IMR-90 (cell line): ENCODE results near the gene HINT2. TPM values are rescaled to one million over a fixed set of nuclear protein-coding genes. Genes with fewer than 3 reads are reported as not detected.

Experiments used
- ATAC-seq: fragments of 200-7000 bp; cut with Tn5 transposase; 2 replicates; pipeline ENCODE4 v1.9.1; 2020; ENCODE audit warnings: low read depth, mild to moderate bottlenecking, moderate library complexity
- BruUV-seq: library from RNA; stranded (reverse); fragments of 400-500 nt; replicated peaks from 2 replicates; lab custom pipeline; 2021; lab: Mats Ljungman, UMichigan
- CTCF ChIA-PET: fragments of 300-600 bp; formaldehyde crosslinking; extraction: SDS; loops from one replicate; lab custom pipeline; 2021; ENCODE audit warnings: antibody characterized with exemption; lab: Yijun Ruan, JAX
- POLR2A ChIA-PET: fragments of 300-600 bp; sonication (Branson Sonifier 250); formaldehyde crosslinking; loops from one replicate; lab custom pipeline; 2022; ENCODE audit warnings: antibody characterized with exemption; ENCODE audit not compliant: unreplicated experiment; lab: Charles Lee
- DNase-seq: peaks from one replicate; pipeline ENCODE4 v3.0.0; 2013
- H2AFZ ChIP-seq: replicated peaks from 2 replicates; pipeline ENCODE3; 2013; ENCODE audit warnings: low read length, mild to moderate bottlenecking; ENCODE audit not compliant: poor library complexity
- H2AK5ac ChIP-seq: 2 replicates; pipeline ENCODE4 v1.6.1; 2013; ENCODE audit warnings: low read depth, low read length, inconsistent platforms
- H2AK9ac ChIP-seq: replicated peaks from 2 replicates; pipeline ENCODE3; 2013; ENCODE audit warnings: mild to moderate bottlenecking, low read depth, low read length, moderate library complexity; ENCODE audit not compliant: poor library complexity
- H2BK120ac ChIP-seq: 2 replicates; pipeline ENCODE4 v1.6.1; 2013; ENCODE audit warnings: low read depth, low read length, inconsistent platforms
- H2BK15ac ChIP-seq: 3 replicates; pipeline ENCODE4 v1.6.1; 2013; ENCODE audit warnings: low read depth, low read length, inconsistent platforms
- H2BK20ac ChIP-seq: 2 replicates; pipeline ENCODE4 v1.6.1; 2013; ENCODE audit warnings: low read depth, mild to moderate bottlenecking, inconsistent platforms, low read length, moderate library complexity
- H2BK5ac ChIP-seq: 2 replicates; pipeline ENCODE4 v1.6.1; 2013; ENCODE audit warnings: mild to moderate bottlenecking, low read depth, low read length, inconsistent platforms; ENCODE audit not compliant: poor library complexity, severe bottlenecking
- H3K14ac ChIP-seq: replicated peaks from 2 replicates; pipeline ENCODE4 v1.6.1; 2013; ENCODE audit warnings: low read depth, low read length, inconsistent platforms
- H3K18ac ChIP-seq: 2 replicates; pipeline ENCODE4 v1.6.1; 2013; ENCODE audit warnings: low read depth, low read length, control low read depth
- H3K23ac ChIP-seq: 2 replicates; pipeline ENCODE4 v1.6.1; 2013; ENCODE audit warnings: low read depth, low read length, inconsistent platforms
- H3K27ac ChIP-seq: 2 replicates; pipeline ENCODE4 v1.5.1; 2013; ENCODE audit warnings: mild to moderate bottlenecking, control low read depth, low read length; ENCODE audit not compliant: insufficient read depth
- H3K27me3 ChIP-seq: 2 replicates; pipeline ENCODE4 v1.6.1; 2013; ENCODE audit warnings: low read length; ENCODE audit not compliant: control insufficient read depth, insufficient read depth
- H3K36me3 ChIP-seq: 2 replicates; pipeline ENCODE4 v1.6.1; 2013; ENCODE audit warnings: low read length, mixed read lengths; ENCODE audit not compliant: control insufficient read depth, insufficient read depth
- H3K4ac ChIP-seq: 2 replicates; pipeline ENCODE4 v1.6.1; 2013; ENCODE audit warnings: low read depth, low read length, inconsistent platforms
- H3K4me1 ChIP-seq: 2 replicates; pipeline ENCODE4 v1.6.1; 2013; ENCODE audit warnings: low read length, mixed read lengths; ENCODE audit not compliant: control insufficient read depth, insufficient read depth
- H3K4me2 ChIP-seq: 2 replicates; pipeline ENCODE4 v1.6.1; 2013; ENCODE audit warnings: low read depth, mild to moderate bottlenecking, control low read depth, low read length, moderate library complexity
- H3K4me3 ChIP-seq: 2 replicates; pipeline ENCODE4 v1.5.1; 2013; ENCODE audit warnings: low read depth, mild to moderate bottlenecking, control low read depth, low read length, moderate library complexity; ENCODE audit not compliant: insufficient read depth
- H3K56ac ChIP-seq: 2 replicates; pipeline ENCODE4 v1.6.1; 2013; ENCODE audit warnings: low read length, inconsistent platforms; ENCODE audit not compliant: insufficient read depth; ENCODE audit errors: extremely low read depth
- H3K79me1 ChIP-seq, 2 experiments: 2 replicates each; pipeline ENCODE4 v1.6.1; 2013; ENCODE audit warnings: low read length in 2 of 2, inconsistent platforms in 1 of 2, low read depth in 1 of 2
- H3K9ac ChIP-seq: 2 replicates; pipeline ENCODE4 v1.6.1; 2013; ENCODE audit warnings: low read depth, low read length, control low read depth
- H3K9me1 ChIP-seq: 2 replicates; pipeline ENCODE4 v1.6.1; 2013; ENCODE audit warnings: low read length, inconsistent platforms; ENCODE audit not compliant: insufficient read depth
- H3K9me3 ChIP-seq: 2 replicates; pipeline ENCODE4 v1.6.1; 2013; ENCODE audit warnings: low read length; ENCODE audit not compliant: control insufficient read depth, insufficient read depth
- H4K20me1 ChIP-seq: 2 replicates; pipeline ENCODE4 v1.6.1; 2013; ENCODE audit warnings: low read length, inconsistent platforms; ENCODE audit not compliant: insufficient read depth
- H4K5ac ChIP-seq: 2 replicates; pipeline ENCODE4 v1.6.1; 2013; ENCODE audit warnings: mild to moderate bottlenecking, low read depth, low read length, control low read depth
- H4K8ac ChIP-seq, 2 experiments: 2 replicates each; pipeline ENCODE4 v1.6.1; 2013; ENCODE audit warnings: low read depth in 2 of 2, low read length in 2 of 2, control low read depth in 1 of 2, inconsistent platforms in 1 of 2
- H4K91ac ChIP-seq: 2 replicates; pipeline ENCODE4 v1.6.1; 2013; ENCODE audit warnings: low read depth, low read length, inconsistent platforms; ENCODE audit not compliant: insufficient read depth
- BHLHE40 ChIP-seq: fragments of 150-350 bp; IDR thresholded peaks from 2 replicates; pipeline ENCODE4 v1.6.1; 2016; ENCODE audit warnings: mild to moderate bottlenecking, low read depth, low read length
- CEBPB ChIP-seq: IDR thresholded peaks from 2 replicates; pipeline ENCODE4 v1.6.1; 2012; ENCODE audit warnings: low read depth, low read length, improper control_type of control experiment
- ELK1 ChIP-seq: fragments of 150-350 bp; IDR thresholded peaks from 2 replicates; pipeline ENCODE4 v1.6.1; 2016; ENCODE audit warnings: low read depth, mild to moderate bottlenecking, low read length, moderate library complexity, borderline replicate concordance
- FOS ChIP-seq: fragments of 150-350 bp; IDR thresholded peaks from 2 replicates; pipeline ENCODE4 v1.6.1; 2016; ENCODE audit warnings: low read depth, low read length
- MAZ ChIP-seq: IDR thresholded peaks from 2 replicates; pipeline ENCODE4 v1.6.1; 2012; ENCODE audit warnings: low read depth, mild to moderate bottlenecking, low read length, improper control_type of control experiment, moderate library complexity, borderline replicate concordance
- MXI1 ChIP-seq: IDR thresholded peaks from 2 replicates; pipeline ENCODE4 v1.6.1; 2012; ENCODE audit warnings: low read depth, mild to moderate bottlenecking, low read length, moderate library complexity, borderline replicate concordance
- NFE2L2 ChIP-seq: fragments of 150-350 bp; IDR thresholded peaks from 2 replicates; pipeline ENCODE4 v1.6.1; 2016; ENCODE audit warnings: low read depth, mild to moderate bottlenecking, low read length
- POLR2A ChIP-seq: IDR thresholded peaks from 2 replicates; pipeline ENCODE4 v1.6.1; 2012; ENCODE audit warnings: mild to moderate bottlenecking, low read depth, low read length
- RAD21 ChIP-seq: IDR thresholded peaks from 2 replicates; pipeline ENCODE4 v1.6.1; 2012; ENCODE audit warnings: low read length, improper control_type of control experiment
- RCOR1 ChIP-seq: IDR thresholded peaks from 2 replicates; pipeline ENCODE4 v1.6.1; 2012; ENCODE audit warnings: mild to moderate bottlenecking, low read length, improper control_type of control experiment; ENCODE audit not compliant: insufficient replicate concordance
- RFX5 ChIP-seq: IDR thresholded peaks from 2 replicates; pipeline ENCODE4 v1.8.0; 2012; ENCODE audit warnings: low read depth, mild to moderate bottlenecking, low read length, moderate library complexity
- WGBS, 2 experiments: methylation state at CpG; one replicate each; pipeline versions ENCODE4 v1.1.5 to v1.1.7; 2013; ENCODE audit warnings: missing lambda C conversion rate in 2 of 2; ENCODE audit not compliant: insufficient read length in 1 of 2; ENCODE audit errors: extremely low coverage in 2 of 2; 5-methylcytosine and 5-hydroxymethylcytosine counted together
- dilution Hi-C: fragments of 300-500 bp; cut with HindIII; formaldehyde crosslinking; loops from one replicate; pipeline ENCODE4 v1.14.3; 2018; ENCODE audit warnings: low sequenced_read_pairs; ENCODE audit not compliant: unreplicated experiment
- in situ Hi-C: fragments of 300-500 bp; cut with MboI; formaldehyde crosslinking; loops from 3 replicates; pipeline ENCODE4 v1.14.3; 2019; ENCODE audit warnings: low sequenced_read_pairs, inconsistent platforms, mixed read lengths
- intact Hi-C: fragments of 100-400 bp; cut with micrococcal nuclease; formaldehyde crosslinking; loops from 2 replicates; pipeline ENCODE4 v1.10.0; 2022
- polyA plus RNA-seq, 3 experiments: library from polyadenylated mRNA; depleted of rRNA; stranded (reverse); fragments of >200 nt; gene quantifications; 2 replicates each; pipeline ENCODE4 v1.2.3, GENCODE V29; 2012; ENCODE audit warnings: low replicate concordance in 1 of 3
- total RNA-seq: library from RNA; depleted of rRNA; stranded (reverse); fragments of >200 nt; gene quantifications from 2 replicates; pipeline ENCODE4 v1.2.3, GENCODE V29; 2012
- TF ChIP-seq, protein P1 (sequence below): fragments of 150-350 bp; IDR thresholded peaks from 2 replicates; pipeline ENCODE4 v1.6.1; 2017; ENCODE audit warnings: mild to moderate bottlenecking, antibody characterized with exemption, low read length, low read depth

HINT2 gene
- total and polyA plus RNA-seq, 2 of the 4 experiments (the other 2 are of a cell fraction): 7.5 to 20.6 TPM

- Histone ChIP-seq H3K36me3 (no peaks in the 10 kb centered on the region), H2AK9ac (no peak overlapping the region), H3K4me3 (no peak overlapping the region), H2BK5ac (no peak overlapping the region), H2AFZ (no peak overlapping the region), H3K9me3 (no peaks in the 10 kb centered on the region), H3K14ac (no peak overlapping the region), H3K79me1 (peaks cover 2 to 16% of the 10 kb centered on the region in 2 experiments; a peak in 3 of 4 replicates), H3K9ac (no peak overlapping the region), H3K27ac (no peak overlapping the region), H3K4ac (no peak overlapping the region), H3K18ac (no peak overlapping the region), H4K91ac (no peak overlapping the region), H3K56ac (no peak overlapping the region), H3K23ac (no peak overlapping the region), H2BK15ac (no peak overlapping the region), H3K9me1 (peaks cover 7% of the 10 kb centered on the region; the same call in 1 of the 2 replicates), H2AK5ac (no peak overlapping the region), H2BK20ac (no peak overlapping the region), H3K27me3 (no peaks in the 10 kb centered on the region), H4K5ac (no peak overlapping the region), H3K4me1 (0 out of 2 replicates have a peak, but pooled peaks cover 2% of the 10 kb centered on the region), H3K4me2 (no peak overlapping the region), H4K20me1 (no peaks in the 10 kb centered on the region), H4K8ac (no peak overlapping the region), H2BK120ac (no peak overlapping the region)
- TF ChIP-seq FOS (no peak), MXI1 (no peak), RAD21 (no peak), RFX5 (no peak), NFE2L2 (no peak), MAZ (no peak), BHLHE40 (no peak), CEBPB (no peak), RCOR1 (no peak), POLR2A (no peak), ELK1 (no peak)
- TF ChIP-seq, protein P1, sequence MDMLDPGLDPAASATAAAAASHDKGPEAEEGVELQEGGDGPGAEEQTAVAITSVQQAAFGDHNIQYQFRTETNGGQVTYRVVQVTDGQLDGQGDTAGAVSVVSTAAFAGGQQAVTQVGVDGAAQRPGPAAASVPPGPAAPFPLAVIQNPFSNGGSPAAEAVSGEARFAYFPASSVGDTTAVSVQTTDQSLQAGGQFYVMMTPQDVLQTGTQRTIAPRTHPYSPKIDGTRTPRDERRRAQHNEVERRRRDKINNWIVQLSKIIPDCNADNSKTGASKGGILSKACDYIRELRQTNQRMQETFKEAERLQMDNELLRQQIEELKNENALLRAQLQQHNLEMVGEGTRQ: no peak
- in situ Hi-C loops: no loop called here
- dilution Hi-C loops: no loop called here
- 49 to 100% methylated on average over 1 to 3 of the region's 14 CpGs for WGBS, 2 experiments
- CTCF ChIA-PET: interaction anchor here (1.2 kb wide), 1 partner anchor 8 kb away, joined by 4 read pairs; no protein-coding TSS in a partner anchor
- POLR2A ChIA-PET: no interaction called here
- DNase-seq (no peak), ATAC-seq (no peak)
- intact Hi-C loops: no loop called here
- BruUV-seq: no TSS peak
These were observed 19.7 kb upstream of the HINT2 start for GRCh38 chr9:35834260-35835215.
